ENCODE results near the gene ATP2A3.
"Not testable (repeated sequence)": the region's sequence is repeated elsewhere in the genome, so short reads cannot be mapped to it uniquely, and the experiment has no call there.

The ATP2A3 gene

GRCh38 chr17:3956327-3956957 lies 7.8 kb downstream of the ATP2A3 start:
- no peak for DNase-seq (ENCODE audit: low read depth in 2 of 2)

- DNase-seq (ENCODE audit: low read depth in 2 of 2) = no peak
Measured at GRCh38 chr17:3955673-3955988, 8.6 kb downstream of the ATP2A3 start.

GRCh38 chr17:3954976-3955672 lies 9.1 kb downstream of the ATP2A3 start:
- no peak for DNase-seq (ENCODE audit: low read depth in 2 of 2)

GRCh38 chr17:3954086-3954485 lies 10.2 kb downstream of the ATP2A3 start:
- no peak for DNase-seq (ENCODE audit: low read depth in 2 of 2)

- DNase-seq (ENCODE audit: low read depth in 2 of 2) = no peak
Measured at GRCh38 chr17:3953542-3953941, 10.7 kb downstream of the ATP2A3 start.

GRCh38 chr17:3952186-3952585 lies 12.1 kb downstream of the ATP2A3 start:
- DNase-seq (ENCODE audit: low read depth in 2 of 2) = no peak

GRCh38 chr17:3951420-3951819 lies 12.8 kb downstream of the ATP2A3 start:
- DNase-seq (ENCODE audit: low read depth in 2 of 2) = no peak

- DNase-seq (ENCODE audit: low read depth in 2 of 2) = no peak
Measured at GRCh38 chr17:3951003-3951402, 13.2 kb downstream of the ATP2A3 start.

GRCh38 chr17:3950584-3950983 lies 13.7 kb downstream of the ATP2A3 start:
- no peak for DNase-seq (ENCODE audit: low read depth in 2 of 2)

- DNase-seq (ENCODE audit: low read depth in 2 of 2) = no peak
Measured at GRCh38 chr17:3949418-3949817, 14.8 kb downstream of the ATP2A3 start.

- not testable (repeated sequence) for DNase-seq (ENCODE audit: low read depth in 2 of 2)
Measured at GRCh38 chr17:3948551-3948950, 15.7 kb downstream of the ATP2A3 start.

GRCh38 chr17:3947318-3947810 lies 16.9 kb downstream of the ATP2A3 start:
- no peak for DNase-seq (ENCODE audit: low read depth in 2 of 2)

GRCh38 chr17:3946711-3947235 lies 17.5 kb downstream of the ATP2A3 start:
- DNase-seq (ENCODE audit: low read depth in 2 of 2) = no peak

- peak in 1 of 2 experiments; percentile 12 for DNase-seq (ENCODE audit: low read depth in 2 of 2)
Measured at GRCh38 chr17:3944485-3945388, 19.5 kb downstream of the ATP2A3 start.

GRCh38 chr17:3943240-3943891 lies 20.9 kb downstream of the ATP2A3 start:
- no peak for DNase-seq (ENCODE audit: low read depth in 2 of 2)

GRCh38 chr17:3940965-3941698 lies 23.1 kb downstream of the ATP2A3 start:
- no peak for DNase-seq (ENCODE audit: low read depth in 2 of 2)

GRCh38 chr17:3937359-3937758 lies 26.9 kb downstream of the ATP2A3 start:
- no peak for DNase-seq (ENCODE audit: low read depth in 2 of 2)

- DNase-seq (ENCODE audit: low read depth in 2 of 2) = no peak
Measured at GRCh38 chr17:3935825-3936355, 28.3 kb downstream of the ATP2A3 start.

GRCh38 chr17:3935140-3935542 lies 29.1 kb downstream of the ATP2A3 start:
- DNase-seq (ENCODE audit: low read depth in 2 of 2) = no peak

GRCh38 chr17:3929764-3930163 lies 34.5 kb downstream of the ATP2A3 start:
- DNase-seq (ENCODE audit: low read depth in 2 of 2) = no peak

GRCh38 chr17:3929181-3929580 lies 35.1 kb downstream of the ATP2A3 start:
- no peak for DNase-seq (ENCODE audit: low read depth in 2 of 2)
